ENCODE data around the gene WSCD1. TPM values are rescaled to one million over a fixed set of nuclear protein-coding genes. Genes with fewer than 3 reads are reported as not detected.

Gene WSCD1
- total RNA-seq, 2 donors from 2014 or later, result 1.7 to 4.1 TPM

DNA sequence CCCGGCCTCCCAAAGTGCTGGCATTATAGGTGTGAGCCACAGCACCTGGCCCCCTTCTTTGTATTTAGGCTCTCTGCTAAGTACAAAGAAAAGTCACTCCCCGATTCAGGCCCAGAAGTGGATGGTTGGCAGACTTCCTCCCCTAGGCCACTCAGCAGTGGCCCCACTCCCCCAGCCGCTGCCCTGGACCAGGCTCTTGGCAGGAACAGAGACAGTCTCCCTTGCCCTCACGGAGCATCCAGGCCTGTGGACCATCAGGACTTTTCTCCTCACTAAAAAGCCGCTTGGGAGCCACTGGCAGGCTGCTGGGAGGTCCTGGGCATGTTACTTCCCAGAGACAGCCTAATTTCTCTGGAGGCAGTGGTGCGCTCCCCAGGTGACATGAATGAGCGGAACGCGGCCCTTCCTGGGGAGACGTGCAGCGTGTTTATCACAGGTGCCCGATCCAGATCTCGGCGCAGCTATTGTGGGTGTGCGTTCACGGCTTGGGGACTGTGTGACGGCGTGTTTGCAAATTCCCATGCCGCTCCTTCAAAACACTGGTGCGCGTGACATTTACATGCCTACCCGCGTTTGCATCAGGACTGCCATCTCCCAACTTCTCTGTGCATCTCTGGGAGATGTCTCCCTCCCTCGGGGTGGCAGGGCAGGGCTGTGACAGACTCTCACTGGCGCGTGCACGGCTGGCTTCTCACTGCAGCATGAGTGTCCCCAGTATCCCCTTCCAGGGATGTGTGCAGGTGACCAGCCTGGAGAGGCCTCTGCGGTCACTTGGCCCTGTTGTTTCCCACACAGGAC, 16.6 kb downstream of the WSCD1 start:
- no peaks in the 10 kb centered on the region for H3K9me3 ChIP-seq
- peaks cover 2% of the 10 kb centered on the region for H3K27me3 ChIP-seq (replicated peaks; ENCODE audit: insufficient read depth)
- no peak overlapping the region for H3K4me3 ChIP-seq
- DNase-seq (ENCODE audit: low spot score), result no peak
- H3K27ac ChIP-seq, result no peak overlapping the region
- intact Hi-C loops (cut with DNase I), result no loop called here
- H3K36me3 ChIP-seq, result no peaks in the 10 kb centered on the region
- H3K4me1 ChIP-seq (replicated peaks), result no peaks in the 10 kb centered on the region
- TF ChIP-seq POLR2A (IDR thresholded peaks at IDR 0.05) (no peak), POLR2AphosphoS5 (IDR thresholded peaks at IDR 0.05) (no peak)
- TF ChIP-seq, protein P1, sequence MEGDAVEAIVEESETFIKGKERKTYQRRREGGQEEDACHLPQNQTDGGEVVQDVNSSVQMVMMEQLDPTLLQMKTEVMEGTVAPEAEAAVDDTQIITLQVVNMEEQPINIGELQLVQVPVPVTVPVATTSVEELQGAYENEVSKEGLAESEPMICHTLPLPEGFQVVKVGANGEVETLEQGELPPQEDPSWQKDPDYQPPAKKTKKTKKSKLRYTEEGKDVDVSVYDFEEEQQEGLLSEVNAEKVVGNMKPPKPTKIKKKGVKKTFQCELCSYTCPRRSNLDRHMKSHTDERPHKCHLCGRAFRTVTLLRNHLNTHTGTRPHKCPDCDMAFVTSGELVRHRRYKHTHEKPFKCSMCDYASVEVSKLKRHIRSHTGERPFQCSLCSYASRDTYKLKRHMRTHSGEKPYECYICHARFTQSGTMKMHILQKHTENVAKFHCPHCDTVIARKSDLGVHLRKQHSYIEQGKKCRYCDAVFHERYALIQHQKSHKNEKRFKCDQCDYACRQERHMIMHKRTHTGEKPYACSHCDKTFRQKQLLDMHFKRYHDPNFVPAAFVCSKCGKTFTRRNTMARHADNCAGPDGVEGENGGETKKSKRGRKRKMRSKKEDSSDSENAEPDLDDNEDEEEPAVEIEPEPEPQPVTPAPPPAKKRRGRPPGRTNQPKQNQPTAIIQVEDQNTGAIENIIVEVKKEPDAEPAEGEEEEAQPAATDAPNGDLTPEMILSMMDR (IDR thresholded peaks at IDR 0.05), result no peak
- 88% methylated on average over 28 of the region's 28 CpGs for WGBS

DNA sequence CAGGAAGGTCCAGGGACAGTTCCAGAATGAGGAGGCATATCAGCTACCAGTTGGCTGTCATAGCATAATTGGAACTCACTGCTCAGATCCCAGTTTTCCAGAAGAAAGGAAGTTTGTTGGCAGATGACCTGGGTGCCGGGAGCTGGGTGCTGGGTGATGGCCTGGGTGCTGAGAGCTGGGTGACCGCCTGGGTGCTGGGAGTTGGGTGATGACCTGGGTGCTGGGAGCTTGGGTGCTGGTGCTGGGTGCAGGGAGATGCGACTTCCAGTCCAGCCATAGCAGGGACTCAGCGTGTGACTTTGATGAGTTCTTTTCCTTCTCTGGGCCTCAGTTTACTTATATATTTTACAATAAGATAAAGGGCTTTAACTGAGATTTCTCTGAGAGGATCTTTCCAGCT, 18.0 kb downstream of the WSCD1 start:
- H3K4me1 ChIP-seq (replicated peaks), result no peaks in the 10 kb centered on the region
- H3K36me3 ChIP-seq, result no peaks in the 10 kb centered on the region
- no peak overlapping the region for H3K27ac ChIP-seq
- intact Hi-C loops (cut with DNase I), result no loop called here
- peaks cover 2% of the 10 kb centered on the region for H3K27me3 ChIP-seq (replicated peaks; ENCODE audit: insufficient read depth)
- DNase-seq (ENCODE audit: low spot score), result no peak
- no peak overlapping the region for H3K4me3 ChIP-seq
- no peaks in the 10 kb centered on the region for H3K9me3 ChIP-seq
- TF ChIP-seq, protein P1 (IDR thresholded peaks at IDR 0.05), result no peak
- TF ChIP-seq POLR2A (IDR thresholded peaks at IDR 0.05) (no peak), POLR2AphosphoS5 (IDR thresholded peaks at IDR 0.05) (no peak)
- 92% methylated on average over 4 of the region's 4 CpGs for WGBS

DNA sequence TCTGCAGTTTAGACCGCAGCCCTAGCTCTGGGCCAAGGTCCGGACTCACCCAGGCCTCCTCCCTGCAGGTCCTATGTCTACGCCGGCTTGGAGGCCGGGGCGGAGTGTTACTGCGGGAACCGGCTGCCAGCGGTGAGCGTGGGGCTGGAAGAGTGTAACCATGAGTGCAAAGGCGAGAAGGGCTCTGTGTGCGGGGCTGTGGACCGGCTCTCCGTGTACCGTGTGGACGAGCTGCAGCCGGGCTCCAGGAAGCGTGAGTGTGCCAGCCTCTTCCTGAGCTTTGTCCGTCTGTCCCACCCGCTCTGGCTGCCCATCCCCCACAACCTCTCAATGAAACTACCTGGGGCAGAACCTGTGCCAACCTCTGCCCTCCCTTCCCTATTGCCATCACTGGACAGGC, 20.1 kb downstream of the WSCD1 start:
- H3K27me3 ChIP-seq (replicated peaks; ENCODE audit: insufficient read depth), result no peaks in the 10 kb centered on the region
- H3K36me3 ChIP-seq, result no peaks in the 10 kb centered on the region
- TF ChIP-seq POLR2A (IDR thresholded peaks at IDR 0.05) (no peak), POLR2AphosphoS5 (IDR thresholded peaks at IDR 0.05) (no peak)
- TF ChIP-seq, protein P1 (IDR thresholded peaks at IDR 0.05), result no peak
- intact Hi-C loops (cut with DNase I), result no loop called here
- no peak for DNase-seq (ENCODE audit: low spot score)
- no peaks in the 10 kb centered on the region for H3K4me1 ChIP-seq (replicated peaks)
- H3K4me3 ChIP-seq, result no peak overlapping the region
- H3K27ac ChIP-seq, result no peak overlapping the region
- H3K9me3 ChIP-seq, result no peaks in the 10 kb centered on the region
- WGBS, result 88% methylated on average over 20 of the region's 20 CpGs

DNA sequence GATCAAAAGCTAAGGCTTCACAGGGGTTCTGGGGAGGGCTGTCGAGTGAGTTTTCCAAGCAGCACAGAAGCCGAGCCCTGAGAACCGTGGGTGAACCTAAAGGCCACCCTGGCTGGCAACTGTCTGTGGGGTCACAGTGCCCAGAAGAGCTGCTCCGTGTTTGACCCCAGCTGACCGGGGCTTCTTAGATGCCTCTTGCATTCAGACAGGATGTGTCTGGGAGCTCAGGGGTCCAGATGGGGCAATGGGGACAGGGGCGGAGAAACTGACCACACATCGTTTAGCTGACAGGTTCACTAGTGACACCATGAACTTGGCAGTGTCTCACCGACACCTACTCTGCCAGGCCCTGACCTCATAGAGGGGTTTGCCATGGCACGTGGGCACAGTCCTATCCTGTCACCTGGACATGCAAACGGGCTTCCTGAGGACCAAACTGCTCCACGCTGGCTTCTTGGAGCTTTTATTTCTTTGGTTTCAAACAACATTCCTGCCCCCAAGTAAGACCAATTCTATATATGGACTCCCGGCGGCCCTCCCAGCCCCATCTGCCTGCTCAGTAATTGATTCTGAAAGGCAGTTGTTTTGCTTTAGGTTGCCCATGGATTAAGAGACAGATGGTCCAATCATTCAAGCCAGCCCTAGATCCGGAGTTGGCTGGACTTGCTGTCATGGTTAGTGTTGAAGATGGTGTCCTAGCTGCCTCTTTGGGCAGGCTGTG, 22.2 kb downstream of the WSCD1 start:
- no peak for DNase-seq (ENCODE audit: low spot score)
- Histone ChIP-seq H3K4me3 (no peak overlapping the region), H3K9me3 (no peaks in the 10 kb centered on the region), H3K4me1 (replicated peaks) (no peaks in the 10 kb centered on the region), H3K27ac (no peak overlapping the region), H3K36me3 (no peaks in the 10 kb centered on the region), H3K27me3 (replicated peaks; ENCODE audit: insufficient read depth) (no peaks in the 10 kb centered on the region)
- TF ChIP-seq POLR2AphosphoS5 (IDR thresholded peaks at IDR 0.05) (no peak), POLR2A (IDR thresholded peaks at IDR 0.05) (no peak)
- TF ChIP-seq, protein P1 (IDR thresholded peaks at IDR 0.05), result no peak
- intact Hi-C loops (cut with DNase I), result no loop called here
- WGBS, result 88% methylated on average over 14 of the region's 14 CpGs
